Measurements from ENCODE around the gene KIF26B.

Gene KIF26B

DNA sequence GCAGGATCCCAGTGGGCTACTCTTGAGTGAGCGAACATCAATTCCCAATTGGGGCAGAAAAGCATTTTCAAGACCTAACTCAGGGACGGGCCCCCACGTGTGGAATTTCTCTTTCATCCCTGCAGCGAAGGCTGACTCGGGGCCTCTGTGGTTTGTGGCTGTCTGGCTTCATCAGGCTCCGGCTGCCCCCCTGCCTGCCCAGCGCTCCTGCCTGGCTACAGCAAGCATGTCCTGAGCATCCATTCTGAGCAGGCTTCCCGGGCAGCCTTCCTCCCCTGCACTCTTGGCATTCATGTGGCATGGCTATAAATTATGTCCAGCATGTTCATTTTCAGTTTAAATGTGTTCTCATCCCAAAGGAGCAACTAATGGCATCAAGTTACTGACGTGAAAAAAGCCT lies 588.1 kb downstream of the KIF26B start:
- ChIA-PET POLR2A (ENCODE audit: low non-redundant PET) (no interaction called here), CTCF (no interaction called here)
- H3K27ac ChIP-seq, result no peak overlapping the region
- TF ChIP-seq, protein P1, sequence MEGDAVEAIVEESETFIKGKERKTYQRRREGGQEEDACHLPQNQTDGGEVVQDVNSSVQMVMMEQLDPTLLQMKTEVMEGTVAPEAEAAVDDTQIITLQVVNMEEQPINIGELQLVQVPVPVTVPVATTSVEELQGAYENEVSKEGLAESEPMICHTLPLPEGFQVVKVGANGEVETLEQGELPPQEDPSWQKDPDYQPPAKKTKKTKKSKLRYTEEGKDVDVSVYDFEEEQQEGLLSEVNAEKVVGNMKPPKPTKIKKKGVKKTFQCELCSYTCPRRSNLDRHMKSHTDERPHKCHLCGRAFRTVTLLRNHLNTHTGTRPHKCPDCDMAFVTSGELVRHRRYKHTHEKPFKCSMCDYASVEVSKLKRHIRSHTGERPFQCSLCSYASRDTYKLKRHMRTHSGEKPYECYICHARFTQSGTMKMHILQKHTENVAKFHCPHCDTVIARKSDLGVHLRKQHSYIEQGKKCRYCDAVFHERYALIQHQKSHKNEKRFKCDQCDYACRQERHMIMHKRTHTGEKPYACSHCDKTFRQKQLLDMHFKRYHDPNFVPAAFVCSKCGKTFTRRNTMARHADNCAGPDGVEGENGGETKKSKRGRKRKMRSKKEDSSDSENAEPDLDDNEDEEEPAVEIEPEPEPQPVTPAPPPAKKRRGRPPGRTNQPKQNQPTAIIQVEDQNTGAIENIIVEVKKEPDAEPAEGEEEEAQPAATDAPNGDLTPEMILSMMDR (conservative IDR thresholded peaks at IDR 0.05; ENCODE audit: low read depth), result no peak
- no peak for DNase-seq (ENCODE audit: low spot score)

DNA sequence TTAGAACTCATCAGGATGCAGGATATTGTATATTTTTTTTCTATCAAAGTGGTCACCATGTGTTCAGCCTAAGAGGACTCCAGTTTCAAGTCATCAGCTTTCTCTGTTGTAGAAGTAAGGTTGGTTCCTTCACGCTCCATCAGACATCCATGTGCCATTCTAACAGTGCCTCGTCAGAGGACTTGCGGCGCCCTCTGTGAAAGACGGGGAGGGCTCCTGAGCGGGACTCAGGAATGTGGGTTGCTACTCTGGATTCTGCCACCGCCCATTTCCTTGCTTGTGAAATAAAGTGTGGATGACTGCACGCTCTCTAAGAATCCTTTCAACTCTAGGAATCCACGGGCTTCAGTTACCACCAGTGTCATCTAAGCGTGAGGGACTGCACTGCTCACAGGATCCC lies 593.5 kb downstream of the KIF26B start:
- no peak for DNase-seq (ENCODE audit: low spot score)
- H3K27ac ChIP-seq, result no peak overlapping the region
- POLR2A ChIA-PET (ENCODE audit: low non-redundant PET), result no interaction called here
- TF ChIP-seq, protein P1 (conservative IDR thresholded peaks at IDR 0.05; ENCODE audit: low read depth), result no peak
- CTCF ChIA-PET, result no interaction called here

DNA sequence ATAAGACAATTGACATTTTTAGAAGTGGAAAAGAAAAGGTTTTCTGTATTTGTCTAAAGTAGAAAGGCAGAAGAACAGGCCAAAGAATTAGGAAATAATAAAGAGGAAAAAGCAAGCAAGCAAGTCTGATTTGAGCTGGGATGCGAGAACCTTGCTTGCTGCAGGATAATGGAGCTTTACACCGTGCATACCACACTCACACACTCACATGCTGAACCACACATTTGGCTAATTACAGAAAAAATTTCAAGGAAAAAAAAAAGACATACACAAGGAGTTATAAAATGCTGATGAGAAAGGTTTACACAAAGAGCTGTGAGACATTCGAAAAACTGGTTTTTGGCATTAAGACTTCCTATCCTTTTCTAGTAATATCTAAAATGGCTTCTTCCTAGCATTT lies 593.9 kb downstream of the KIF26B start:
- TF ChIP-seq, protein P1 (conservative IDR thresholded peaks at IDR 0.05; ENCODE audit: low read depth), result no peak
- DNase-seq (ENCODE audit: low spot score), result no peak
- CTCF ChIA-PET, result interaction anchor here (0.6 kb wide), 1 partner anchor 233 kb away, joined by 4 read pairs; no protein-coding TSS in a partner anchor
- POLR2A ChIA-PET (ENCODE audit: low non-redundant PET), result no interaction called here
- H3K27ac ChIP-seq, result no peak overlapping the region

DNA sequence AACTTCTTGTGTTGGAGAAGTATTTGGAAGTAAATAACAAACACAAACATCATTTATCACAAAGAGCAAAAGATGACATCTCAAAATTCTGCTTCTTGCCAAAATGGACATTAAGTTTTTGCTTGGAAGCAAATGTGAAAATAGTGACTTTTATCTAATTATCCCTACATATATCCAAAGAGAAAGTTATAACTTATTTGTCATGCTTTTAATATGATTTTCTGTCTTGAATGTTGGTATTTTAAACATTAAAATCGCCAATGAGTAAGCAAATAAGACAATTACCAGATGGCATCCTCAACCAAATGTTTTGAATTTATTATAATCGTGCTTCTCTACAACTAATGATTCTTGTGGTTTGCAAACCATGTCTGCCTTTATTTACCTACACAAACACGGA lies 594.3 kb downstream of the KIF26B start:
- POLR2A ChIA-PET (ENCODE audit: low non-redundant PET), result no interaction called here
- TF ChIP-seq, protein P1 (conservative IDR thresholded peaks at IDR 0.05; ENCODE audit: low read depth), result no peak
- DNase-seq (ENCODE audit: low spot score), result no peak
- CTCF ChIA-PET, result interaction anchor here (0.6 kb wide), 1 partner anchor 233 kb away, joined by 4 read pairs; no protein-coding TSS in a partner anchor
- no peak overlapping the region for H3K27ac ChIP-seq

DNA sequence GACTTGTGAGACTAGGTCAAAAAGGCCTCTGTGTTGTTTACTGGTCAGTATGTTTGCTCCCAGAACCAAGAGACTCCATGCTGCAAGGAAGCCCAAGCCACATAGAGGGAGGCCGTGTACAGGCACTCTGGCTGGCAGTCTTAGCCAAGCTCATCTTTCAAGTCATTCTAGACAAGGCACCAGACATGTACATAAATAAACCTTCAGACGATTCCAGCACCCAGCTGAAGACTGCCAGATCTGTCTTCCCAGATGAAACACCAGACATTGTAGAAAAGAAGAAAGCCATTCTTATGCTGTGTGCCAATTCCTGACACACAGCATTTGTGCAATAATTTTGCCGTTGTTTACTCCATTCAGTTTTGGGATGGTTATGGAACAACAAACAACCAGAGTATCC lies 595.5 kb downstream of the KIF26B start:
- CTCF ChIA-PET, result no interaction called here
- TF ChIP-seq, protein P1 (conservative IDR thresholded peaks at IDR 0.05; ENCODE audit: low read depth), result no peak
- DNase-seq (ENCODE audit: low spot score), result no peak
- POLR2A ChIA-PET (ENCODE audit: low non-redundant PET), result no interaction called here
- H3K27ac ChIP-seq, result no peak overlapping the region

DNA sequence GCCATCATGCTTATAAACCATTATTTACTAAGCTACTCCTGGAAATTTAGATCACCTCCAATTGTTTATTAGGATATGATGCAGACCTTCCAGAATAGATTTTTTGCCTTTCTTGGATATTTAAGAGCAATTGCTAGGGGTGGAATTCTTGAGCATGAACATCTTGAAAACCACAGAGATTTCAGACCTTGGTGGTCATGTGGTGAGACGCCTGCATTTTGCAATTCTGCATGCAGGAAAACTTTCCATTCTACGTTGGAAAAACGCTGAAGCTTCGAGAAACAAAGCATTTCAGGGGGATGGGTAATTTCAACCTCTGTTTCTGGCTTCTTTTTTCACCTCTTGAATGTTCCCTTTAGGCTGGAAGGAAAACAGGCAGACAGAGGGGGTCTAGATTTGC lies 596.3 kb downstream of the KIF26B start:
- DNase-seq (ENCODE audit: low spot score), result no peak
- ChIA-PET POLR2A (ENCODE audit: low non-redundant PET) (no interaction called here), CTCF (no interaction called here)
- H3K27ac ChIP-seq, result no peak overlapping the region
- TF ChIP-seq, protein P1 (conservative IDR thresholded peaks at IDR 0.05; ENCODE audit: low read depth), result no peak
